Activated CD8-positive, alpha-beta memory T cell treated with anti-CD3 and anti-CD28 coated beads, Interleukin-2, amount 50 U/mL, for 1 hour (primary cell): ENCODE results near the gene PIKFYVE.
"Not testable (repeated sequence)": the region's sequence is repeated elsewhere in the genome, so short reads cannot be mapped to it uniquely, and the experiment has no call there.

ENCODE experiments used
- DNase-seq: peaks from one replicate; pipeline ENCODE4 v3.0.0-alpha.2; 2020; ENCODE audit errors: extremely low read depth

The PIKFYVE gene, protein sequence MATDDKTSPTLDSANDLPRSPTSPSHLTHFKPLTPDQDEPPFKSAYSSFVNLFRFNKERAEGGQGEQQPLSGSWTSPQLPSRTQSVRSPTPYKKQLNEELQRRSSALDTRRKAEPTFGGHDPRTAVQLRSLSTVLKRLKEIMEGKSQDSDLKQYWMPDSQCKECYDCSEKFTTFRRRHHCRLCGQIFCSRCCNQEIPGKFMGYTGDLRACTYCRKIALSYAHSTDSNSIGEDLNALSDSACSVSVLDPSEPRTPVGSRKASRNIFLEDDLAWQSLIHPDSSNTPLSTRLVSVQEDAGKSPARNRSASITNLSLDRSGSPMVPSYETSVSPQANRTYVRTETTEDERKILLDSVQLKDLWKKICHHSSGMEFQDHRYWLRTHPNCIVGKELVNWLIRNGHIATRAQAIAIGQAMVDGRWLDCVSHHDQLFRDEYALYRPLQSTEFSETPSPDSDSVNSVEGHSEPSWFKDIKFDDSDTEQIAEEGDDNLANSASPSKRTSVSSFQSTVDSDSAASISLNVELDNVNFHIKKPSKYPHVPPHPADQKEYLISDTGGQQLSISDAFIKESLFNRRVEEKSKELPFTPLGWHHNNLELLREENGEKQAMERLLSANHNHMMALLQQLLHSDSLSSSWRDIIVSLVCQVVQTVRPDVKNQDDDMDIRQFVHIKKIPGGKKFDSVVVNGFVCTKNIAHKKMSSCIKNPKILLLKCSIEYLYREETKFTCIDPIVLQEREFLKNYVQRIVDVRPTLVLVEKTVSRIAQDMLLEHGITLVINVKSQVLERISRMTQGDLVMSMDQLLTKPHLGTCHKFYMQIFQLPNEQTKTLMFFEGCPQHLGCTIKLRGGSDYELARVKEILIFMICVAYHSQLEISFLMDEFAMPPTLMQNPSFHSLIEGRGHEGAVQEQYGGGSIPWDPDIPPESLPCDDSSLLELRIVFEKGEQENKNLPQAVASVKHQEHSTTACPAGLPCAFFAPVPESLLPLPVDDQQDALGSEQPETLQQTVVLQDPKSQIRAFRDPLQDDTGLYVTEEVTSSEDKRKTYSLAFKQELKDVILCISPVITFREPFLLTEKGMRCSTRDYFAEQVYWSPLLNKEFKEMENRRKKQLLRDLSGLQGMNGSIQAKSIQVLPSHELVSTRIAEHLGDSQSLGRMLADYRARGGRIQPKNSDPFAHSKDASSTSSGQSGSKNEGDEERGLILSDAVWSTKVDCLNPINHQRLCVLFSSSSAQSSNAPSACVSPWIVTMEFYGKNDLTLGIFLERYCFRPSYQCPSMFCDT (N-terminal part only)

GRCh38 chr2:208265801-208266552 is at the start of gene PIKFYVE:
Gene PIKFYVE, plus strand, starts transcription at chr2:208266255. Its CDS starts 5,265 bp downstream, at chr2:208271520.
- DNase-seq, result peak; percentile 66

DNA sequence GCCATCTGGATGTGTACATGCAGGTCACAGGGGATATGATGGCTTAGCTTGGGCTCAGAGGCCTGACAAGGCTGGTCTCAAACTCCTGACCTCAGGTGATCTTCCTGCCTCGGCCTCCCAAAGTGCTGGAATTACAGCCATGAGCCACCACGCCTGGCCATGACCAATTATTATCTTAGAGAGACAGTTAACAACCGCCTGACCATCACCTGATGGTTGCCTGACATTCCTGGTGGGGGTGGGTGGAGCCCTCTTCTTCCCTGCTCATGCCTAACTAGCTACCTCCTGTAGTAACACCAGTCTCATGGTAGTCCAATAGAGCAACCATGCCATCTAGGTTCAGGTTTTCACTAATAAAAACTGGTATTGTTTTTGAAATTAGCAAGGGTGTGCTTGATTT is 44.2 kb upstream of the PIKFYVE start:
- DNase-seq, result not testable (repeated sequence)

DNA sequence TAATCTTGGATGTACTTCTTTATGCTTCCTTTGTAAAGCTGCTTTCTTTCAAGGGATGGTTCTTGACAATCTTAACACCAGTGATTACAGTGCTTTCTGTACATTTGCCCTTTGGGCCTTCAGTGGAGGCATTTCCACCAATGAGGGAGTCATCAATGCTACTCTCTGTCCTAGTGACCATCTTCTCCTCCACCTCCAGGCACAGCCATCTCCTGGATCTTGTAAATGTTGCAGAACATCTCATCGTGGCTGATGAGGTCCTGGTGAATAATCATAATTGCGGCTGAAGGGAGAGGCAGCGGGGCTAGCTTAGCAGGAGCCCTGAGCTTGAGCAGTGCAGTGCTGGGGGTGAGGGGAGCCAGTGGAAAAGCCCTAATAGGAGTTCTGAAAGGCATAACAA is 43.7 kb upstream of the PIKFYVE start:
- DNase-seq, result no peak

DNA sequence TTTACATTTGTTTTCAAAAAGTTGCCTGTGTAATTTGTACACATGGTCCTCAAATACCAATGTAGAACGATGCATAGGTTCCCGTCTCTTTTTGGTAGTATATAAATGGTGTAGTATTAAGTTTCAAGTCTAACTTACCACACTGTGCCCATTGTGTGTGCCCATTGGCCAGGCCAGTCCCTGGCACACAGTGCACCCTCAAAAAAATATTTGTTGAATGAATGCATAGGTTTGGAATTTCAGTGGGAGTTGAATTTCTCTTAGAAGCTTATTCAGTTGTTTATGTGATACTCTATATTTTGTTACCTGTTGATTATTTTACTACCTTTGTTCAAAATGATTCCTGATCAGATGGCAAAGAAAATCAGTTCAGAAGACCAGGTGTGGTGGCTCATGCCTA is 41.3 kb upstream of the PIKFYVE start:
- no peak for DNase-seq

GRCh38 chr2:208227581-208228232 is 38.3 kb upstream of the PIKFYVE start:
- DNase-seq, result no peak

GRCh38 chr2:208228476-208228875 is 37.6 kb upstream of the PIKFYVE start:
- no peak for DNase-seq

DNA sequence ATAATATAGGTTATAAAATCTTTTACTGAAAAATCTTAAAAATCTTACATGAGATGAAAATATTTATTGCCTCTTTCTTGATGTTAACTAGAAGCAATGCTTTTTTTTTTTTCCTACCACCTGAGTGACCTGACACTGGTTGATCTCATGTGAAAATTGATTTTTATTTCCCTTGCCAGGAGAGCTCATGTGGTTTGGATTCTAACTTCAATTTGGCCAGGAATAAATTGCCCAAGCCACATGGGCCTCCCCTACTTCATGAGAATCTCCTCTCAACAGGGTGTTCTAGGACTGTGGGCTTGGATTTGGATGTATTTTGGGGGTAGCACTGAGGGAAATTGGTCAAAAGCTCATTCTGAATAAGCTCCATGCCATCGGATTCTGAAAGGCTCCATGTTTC is 31.3 kb upstream of the PIKFYVE start:
- DNase-seq, result no peak

DNA sequence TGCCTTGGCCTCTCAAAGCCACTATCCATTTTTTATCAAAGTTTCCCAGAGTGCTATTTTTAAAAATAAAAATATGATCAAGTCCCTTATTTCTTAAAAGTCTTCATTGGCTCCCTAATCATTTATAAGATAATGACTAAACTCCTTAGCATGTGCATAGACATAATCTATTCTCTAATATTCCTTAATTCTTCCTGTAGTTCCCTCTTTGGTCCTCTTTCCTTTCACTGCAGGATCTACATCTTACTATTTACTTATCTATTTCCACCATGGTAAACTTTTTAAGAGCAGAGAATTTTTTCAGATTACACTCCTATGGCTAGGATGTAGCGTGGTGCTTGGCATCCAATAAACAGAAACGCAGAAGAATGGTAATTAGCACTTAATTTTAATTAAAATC is 30.2 kb upstream of the PIKFYVE start:
- no peak for DNase-seq

DNA sequence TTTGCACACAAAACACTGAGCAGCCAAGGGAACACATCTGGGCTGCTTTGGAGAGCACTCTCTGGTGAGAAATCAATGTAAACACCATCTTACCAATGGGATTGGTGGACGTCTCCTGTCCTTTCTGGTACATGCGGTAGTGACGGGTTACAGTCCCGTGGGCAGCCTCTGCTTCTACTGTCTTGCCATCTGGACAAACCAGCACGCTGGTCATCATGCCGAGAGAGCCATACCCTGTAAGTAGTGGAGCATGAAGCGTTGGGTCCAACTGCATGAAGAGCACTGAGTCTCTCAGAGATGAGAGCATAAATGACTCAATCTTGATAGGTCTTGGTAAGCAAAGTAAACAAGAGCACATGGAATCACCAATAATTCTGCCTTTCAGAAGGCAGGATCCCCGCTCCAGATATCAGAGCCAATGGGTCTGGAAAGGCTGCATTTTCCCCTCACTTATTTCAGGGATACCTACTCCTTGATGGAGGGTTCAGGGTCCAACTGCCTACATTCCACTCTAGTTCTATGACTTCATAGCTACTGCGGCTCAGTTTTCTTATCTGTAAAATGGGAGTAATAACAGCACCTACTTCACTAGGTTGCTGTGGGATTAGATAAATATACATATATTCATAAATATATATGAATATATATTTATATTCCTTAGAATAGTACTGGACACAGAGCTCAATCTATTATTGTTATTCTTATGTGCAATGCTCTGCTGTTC is 26.1 kb upstream of the PIKFYVE start:
- DNase-seq, result no peak

GRCh38 chr2:208240619-208241209 is 25.3 kb upstream of the PIKFYVE start:
- no peak for DNase-seq

GRCh38 chr2:208244422-208244821 is 21.6 kb upstream of the PIKFYVE start:
- no peak for DNase-seq

DNA sequence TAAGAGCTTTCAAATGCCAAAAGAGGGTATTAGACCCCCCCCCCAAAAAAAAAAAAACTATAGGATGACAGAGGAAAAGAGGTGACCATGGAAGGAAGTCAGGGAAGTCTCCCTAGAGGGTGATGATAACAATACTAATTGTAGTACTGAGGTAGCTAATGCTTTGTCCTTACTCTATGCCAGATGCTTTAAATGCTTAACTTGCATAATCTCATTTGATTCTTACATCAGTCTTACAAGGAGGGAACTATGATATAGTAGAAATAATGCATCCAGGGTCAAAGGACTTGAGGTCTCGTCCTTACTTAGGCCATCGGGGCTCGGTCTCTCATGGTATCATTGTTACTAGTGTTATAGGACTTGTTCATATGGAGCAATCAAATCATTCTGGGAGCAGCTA is 20.3 kb upstream of the PIKFYVE start:
- no peak for DNase-seq

- DNase-seq, result no peak
Observed at GRCh38 chr2:208248601-208249000, 17.5 kb upstream of the PIKFYVE start.

DNA sequence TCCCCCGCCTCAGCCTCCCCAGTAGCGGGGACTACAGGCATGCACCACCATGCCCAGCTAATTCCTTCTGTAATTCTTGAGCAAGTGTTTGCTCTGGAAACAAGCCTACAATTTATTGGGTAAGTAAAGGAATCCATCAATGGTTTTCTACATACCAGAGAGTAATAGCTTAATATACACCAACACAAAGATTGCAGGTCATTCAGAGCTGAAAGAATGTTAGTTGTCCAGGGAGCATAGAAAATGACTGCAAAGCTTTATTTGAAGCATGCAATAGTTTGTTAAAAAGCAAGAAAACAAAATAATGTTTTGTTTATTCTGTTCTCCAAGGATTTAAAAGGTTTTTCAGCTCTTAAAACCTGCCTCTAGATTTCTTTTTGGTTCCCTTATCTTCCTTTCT is 16.8 kb upstream of the PIKFYVE start:
- DNase-seq, result no peak

- no peak for DNase-seq
Observed at GRCh38 chr2:208250388-208250787, 15.7 kb upstream of the PIKFYVE start.

DNA sequence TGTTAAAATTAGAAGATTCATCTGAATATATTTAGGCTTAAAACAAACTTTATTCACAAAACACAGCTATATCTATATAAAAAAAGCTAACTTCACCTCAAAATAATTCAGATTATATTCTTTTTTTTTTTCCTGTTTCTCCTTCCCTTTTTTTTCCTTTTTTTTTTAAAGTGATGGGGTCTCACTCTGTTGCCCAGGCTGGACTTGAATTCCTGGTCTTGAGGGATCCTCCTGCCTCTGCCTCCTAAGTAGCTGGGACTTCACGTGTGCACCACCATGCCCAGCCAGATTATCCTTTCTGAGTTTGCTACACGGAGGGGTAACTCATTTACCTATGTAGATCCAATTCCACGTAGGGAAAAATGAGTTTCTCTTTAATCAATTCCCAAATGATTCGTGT is 15.0 kb upstream of the PIKFYVE start:
- no peak for DNase-seq

- DNase-seq, result no peak
Observed at GRCh38 chr2:208252716-208253492, 13.2 kb upstream of the PIKFYVE start.

DNA sequence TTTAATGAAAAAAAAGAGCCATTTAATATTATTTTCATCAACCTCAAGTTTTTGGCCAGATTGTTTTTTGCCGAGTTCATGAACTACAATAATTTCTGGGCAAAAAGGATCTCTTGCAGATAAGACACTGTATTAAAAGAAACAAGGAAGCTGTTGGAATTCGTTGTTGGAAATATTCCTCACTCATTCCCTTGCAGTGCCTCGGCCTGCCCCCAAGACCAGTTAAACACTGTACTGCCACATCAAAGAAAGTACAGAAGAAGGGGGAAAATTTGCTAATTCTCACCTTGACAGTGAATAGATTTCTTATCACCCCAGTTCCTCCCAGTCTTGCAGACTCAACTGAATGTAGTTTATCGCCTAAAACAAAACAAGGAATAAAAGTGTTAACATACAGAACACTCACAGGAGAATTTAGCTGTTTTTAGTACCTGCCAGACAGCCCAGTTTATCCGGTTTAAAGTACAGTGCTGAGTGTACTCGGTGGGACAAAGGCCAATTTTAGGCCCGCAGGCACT is 12.4 kb upstream of the PIKFYVE start:
- no peak for DNase-seq
